ENCODE measurements around the gene ACSS2. TPM values are rescaled to one million over a fixed set of nuclear protein-coding genes. Genes with fewer than 3 reads are reported as not detected.

ACSS2 gene
- total and polyA plus RNA-seq, 2 of the 8 experiments (the other 6 are each of a cell fraction or from before 2014, with no cell fraction given) = 17.7 to 24.2 TPM

DNA sequence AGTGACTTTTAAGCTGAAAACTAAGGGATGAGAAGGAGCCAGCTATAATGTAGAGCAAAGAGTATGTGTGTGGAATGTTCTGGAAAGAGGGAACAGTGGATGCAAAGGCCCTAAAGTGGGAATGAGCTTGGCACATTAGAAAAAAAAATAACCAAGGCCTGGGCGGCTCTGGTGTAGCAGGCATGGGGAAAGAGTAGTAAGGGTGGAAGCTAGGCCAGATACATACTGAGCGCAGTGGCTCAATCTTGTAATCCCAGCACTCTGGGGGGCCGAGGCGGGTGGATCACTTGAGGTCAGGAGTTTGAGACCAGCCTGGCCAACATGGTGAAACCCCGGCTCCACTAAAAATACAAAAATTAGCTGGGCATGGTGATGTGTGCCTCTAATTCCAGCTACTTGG is 12.2 kb upstream of the ACSS2 start (continued):
- TF ChIP-seq, protein P1, sequence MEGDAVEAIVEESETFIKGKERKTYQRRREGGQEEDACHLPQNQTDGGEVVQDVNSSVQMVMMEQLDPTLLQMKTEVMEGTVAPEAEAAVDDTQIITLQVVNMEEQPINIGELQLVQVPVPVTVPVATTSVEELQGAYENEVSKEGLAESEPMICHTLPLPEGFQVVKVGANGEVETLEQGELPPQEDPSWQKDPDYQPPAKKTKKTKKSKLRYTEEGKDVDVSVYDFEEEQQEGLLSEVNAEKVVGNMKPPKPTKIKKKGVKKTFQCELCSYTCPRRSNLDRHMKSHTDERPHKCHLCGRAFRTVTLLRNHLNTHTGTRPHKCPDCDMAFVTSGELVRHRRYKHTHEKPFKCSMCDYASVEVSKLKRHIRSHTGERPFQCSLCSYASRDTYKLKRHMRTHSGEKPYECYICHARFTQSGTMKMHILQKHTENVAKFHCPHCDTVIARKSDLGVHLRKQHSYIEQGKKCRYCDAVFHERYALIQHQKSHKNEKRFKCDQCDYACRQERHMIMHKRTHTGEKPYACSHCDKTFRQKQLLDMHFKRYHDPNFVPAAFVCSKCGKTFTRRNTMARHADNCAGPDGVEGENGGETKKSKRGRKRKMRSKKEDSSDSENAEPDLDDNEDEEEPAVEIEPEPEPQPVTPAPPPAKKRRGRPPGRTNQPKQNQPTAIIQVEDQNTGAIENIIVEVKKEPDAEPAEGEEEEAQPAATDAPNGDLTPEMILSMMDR (IDR thresholded peaks at IDR 0.05; ENCODE audit: control extremely low read depth in 1 of 3, insufficient read depth in 1 of 3, low read depth in 1 of 3, low read length in 3 of 3) = no peak
- no peak for TF ChIP-seq TEAD4 (IDR thresholded peaks at IDR 0.05; ENCODE audit: low read depth, low read length)
- TF ChIP-seq SIRT6 (IDR thresholded peaks at IDR 0.05; ENCODE audit: low read length) = no peak
- no peak for TF ChIP-seq KDM4A (IDR thresholded peaks at IDR 0.05; ENCODE audit: low read depth, low read length, severe bottlenecking)
- TF ChIP-seq GTF2F1 (IDR thresholded peaks at IDR 0.05; ENCODE audit: borderline replicate concordance, low read depth, low read length) = no peak
